Hepatic stellate cell (primary cell): ENCODE data around the gene APP.

Experiments used
- DNase-seq: peaks from one replicate; pipeline ENCODE4 v3.0.0; 2011; ENCODE audit warnings: low spot score

APP gene

GRCh38 chr21:25863031-25863430, 307.5 kb downstream of the APP start:
- DNase-seq: no peak

DNA sequence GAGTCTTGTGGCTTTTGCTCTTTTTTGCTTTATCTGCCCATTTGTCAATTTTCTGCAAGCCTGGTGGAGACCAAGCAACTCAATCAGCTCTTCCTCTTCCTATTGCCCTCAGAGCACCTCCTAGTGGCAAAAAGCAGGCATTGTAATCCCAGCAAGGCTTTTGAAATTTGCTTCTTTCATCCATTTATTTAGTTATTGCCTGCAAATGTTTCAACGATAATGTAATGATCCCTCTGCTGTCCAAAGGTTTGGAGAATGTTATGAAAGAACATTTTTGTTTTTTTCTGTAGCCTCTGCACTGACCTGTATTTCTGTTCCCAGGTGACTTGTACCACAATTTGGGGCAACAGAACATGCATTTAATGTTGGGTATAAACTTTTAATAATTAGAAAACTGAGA, 308.0 kb downstream of the APP start:
- no peak for DNase-seq

DNA sequence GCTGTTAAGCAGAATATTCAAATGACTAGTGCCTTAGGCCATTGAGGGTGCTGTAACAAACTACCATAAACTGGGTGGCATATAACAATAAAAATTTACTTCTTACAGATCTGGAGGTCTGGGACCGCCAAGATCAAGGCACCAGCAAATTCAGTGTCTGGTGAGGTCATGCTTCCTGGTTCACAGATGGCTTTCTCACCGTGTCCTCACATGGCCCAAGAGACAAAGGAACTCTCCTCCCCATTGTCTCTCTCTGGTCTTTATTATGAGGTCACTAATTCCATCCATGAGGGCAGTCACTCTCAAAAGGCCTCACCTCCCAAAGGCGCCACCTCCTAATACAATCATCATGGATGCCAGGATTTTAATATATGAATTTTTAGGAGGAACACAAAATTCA, 308.5 kb downstream of the APP start:
- no peak for DNase-seq

DNA sequence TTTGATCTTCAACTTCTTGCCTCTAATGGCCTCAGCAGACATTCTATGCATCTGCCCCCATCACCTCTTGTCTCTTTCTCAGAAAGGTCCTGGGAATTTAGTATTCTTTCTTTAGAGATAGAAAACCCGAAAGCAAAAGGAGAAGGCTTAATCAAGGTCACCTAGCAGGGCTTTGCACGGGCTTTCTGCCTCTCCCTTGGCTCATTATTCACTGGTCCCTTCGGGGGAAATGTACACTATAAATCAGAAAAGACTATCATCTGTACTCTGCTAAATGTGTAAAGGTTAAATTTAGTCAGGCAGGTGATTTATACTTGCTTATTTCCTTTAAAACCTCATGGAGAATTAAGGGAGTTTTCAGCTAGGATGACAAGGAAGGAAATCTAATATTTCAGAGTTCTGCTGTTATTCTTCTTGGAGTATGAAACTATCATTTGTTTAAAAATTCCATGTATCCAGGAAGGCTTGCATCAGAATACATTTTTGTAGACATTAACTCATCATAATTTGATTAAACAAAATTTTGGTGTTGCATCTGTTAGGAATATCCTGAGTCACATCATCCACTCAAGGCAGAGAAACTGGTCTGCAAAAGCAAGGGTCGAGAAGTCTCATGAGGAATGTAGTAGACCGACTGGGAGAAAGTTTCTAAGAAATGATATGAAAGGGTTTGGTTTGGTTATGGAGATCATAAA, 311.2 kb downstream of the APP start:
- no peak for DNase-seq

GRCh38 chr21:25858325-25858724, 312.2 kb downstream of the APP start:
- no peak for DNase-seq

DNA sequence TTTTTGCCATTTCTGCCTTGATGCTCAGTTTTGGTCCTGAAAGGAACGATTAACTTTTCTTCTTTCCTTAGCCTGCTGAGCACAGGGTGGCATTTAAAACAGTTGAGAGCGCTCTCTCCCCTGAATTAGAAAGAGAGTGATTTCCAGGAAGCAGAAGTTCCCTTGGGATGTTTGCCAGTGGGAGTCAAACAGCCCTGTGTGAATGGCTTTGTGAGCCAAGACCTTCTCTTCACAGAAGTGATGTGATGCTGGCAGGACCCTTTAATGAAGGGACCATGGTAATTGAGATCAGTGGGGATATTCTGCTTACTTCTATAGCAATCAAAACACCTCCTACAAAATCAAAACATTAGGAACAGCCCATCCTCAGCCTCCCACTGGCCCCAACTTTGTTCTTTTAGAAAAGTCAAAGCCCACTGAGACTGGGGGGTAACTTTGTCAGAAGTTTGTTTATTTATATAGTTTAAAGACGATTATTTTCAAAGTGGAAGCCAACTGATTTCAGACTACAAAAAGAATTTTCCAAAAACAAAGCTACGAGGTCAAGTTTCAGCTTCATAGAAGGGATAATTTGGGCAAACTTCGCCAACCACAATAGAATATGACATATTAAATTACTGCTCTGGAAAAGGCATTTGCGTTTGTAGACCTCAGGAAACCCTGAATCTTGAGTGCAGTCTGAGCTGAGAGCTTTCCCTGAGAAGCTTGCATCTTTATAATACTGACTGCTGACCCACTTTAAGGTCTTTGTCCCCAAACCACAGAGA, 313.1 kb downstream of the APP start:
- no peak for DNase-seq

DNA sequence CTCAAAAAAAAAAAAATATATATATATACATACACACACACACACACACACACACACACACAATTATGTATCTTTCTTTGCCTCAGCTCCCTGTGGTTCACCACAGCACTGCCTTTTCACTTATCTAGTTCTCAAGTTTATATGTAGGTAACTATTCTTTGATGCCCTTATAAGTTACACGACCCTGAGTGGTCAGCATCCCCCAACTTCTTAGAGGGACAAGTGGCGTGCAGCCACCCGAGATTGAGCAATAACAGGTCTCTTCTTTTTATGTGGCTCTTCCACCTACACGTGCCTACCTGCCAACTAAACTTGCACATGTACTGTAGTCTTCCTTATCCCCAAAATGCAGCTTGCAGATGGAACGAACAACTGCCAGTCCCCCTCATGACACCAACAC, 315.0 kb downstream of the APP start:
- DNase-seq: no peak

DNA sequence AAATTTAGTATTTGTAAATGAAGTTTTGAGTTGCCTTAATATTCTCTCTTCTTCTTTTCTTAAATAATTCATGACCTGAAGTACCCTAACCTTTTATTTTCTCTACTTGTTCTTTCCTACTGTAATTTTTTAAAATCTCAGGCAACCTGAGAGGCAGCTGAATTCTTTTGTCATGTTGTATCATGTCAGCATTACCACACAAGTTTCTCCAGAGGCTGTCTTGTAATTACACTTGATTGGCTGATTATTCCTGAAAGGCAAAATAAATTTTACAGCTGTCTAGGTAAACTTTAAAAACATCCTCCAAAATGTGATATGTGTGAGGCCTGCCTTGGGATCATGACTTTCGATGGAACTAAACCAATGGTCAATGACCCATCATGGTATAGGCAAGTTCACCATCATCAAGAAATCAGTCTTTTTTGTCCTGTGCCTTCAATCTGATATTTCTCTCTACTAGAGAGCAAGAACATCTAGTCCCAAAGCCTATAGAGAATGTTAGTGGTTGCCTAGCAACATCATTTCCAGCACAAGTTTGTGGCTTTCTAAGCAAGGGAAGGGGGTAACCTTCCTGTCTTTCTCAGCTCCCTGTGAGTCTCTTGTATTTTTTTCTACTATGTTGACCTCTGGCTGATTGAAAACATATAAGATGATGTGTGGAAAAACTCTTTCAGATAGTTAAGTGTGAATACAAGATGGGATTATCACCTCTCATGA, 320.3 kb downstream of the APP start:
- DNase-seq: no peak

DNA sequence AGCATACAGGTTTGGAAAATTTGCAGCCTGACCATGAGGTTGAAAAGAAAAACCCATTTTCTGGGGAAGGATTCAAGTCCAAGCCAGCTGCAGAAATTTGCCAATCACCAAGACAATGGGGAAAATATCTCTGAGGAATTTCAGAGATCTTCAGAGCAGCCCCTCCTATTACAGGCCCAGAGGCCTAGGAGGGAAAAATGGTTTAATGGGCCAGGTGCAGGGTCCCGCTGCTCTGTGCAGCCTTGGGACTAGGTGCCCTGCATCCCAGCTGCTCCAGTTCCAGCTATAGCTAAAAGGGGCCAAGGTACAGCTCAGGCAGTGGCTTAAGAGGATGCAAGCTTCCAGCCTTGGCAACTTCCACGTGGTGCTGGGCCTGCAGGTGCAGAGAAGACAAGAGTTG, 322.3 kb downstream of the APP start:
- no peak for DNase-seq

DNA sequence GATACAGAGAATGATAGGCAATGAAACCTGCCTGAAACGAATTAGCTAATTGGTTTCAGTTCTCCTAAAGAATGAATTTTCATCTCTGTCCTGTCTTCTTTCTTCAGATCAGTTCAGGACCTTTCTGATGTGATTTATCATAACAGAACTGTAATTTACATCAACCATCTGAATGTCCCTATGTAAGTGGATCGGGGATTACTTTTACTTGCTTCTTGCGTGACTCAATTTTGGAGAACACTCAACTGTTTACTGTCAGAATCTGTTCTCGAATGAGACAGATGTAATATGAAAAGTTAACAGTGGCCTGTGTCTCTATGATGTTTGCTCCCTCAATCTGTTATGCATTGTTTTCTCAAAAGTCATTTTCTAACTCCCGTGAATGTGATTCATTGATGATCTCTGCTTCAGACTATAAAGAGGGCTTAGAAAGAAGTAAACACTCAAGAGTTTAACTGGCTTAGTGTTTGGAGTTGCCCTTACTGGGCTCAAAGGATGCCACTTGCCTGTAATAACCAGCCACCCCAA, 324.8 kb downstream of the APP start:
- DNase-seq: no peak

DNA sequence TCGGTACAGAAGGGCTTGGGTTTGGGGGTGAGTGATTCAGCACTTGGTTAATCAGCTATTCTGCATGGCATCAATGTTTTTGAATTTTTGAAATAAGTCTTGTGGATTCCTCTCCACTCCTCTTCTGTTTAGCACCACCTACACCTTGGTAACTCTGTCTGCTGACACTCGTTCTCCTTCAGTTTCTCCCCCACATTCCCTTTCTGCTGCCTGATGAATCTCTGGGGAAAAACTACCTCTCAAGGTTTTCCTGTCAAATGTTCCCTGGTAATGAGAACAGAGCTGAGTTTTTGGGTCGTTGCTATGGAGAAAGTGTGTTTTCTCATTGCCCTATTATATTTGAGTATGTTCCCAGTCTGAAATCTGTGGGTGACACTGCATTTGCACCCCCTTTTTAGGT, 327.6 kb downstream of the APP start:
- DNase-seq: no peak

DNA sequence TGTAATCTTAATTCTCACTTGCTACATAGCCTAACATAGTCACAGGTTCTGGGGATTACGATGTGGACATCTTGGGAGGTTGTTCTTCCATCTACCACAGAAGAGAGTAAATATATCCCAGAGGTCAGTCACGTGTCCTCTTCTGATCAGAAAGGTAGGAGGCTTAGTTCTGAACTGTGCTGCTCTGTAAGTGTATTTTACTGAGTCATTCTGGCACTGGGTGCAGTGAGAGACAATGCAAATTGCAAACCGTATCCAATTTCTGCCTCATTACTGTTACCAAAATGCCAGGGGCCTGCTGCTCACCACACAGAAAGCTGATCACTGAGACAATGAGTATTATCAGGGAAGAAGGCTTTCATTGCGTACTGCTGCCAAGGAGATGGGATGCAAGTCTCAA, 331.8 kb downstream of the APP start:
- DNase-seq: no peak

GRCh38 chr21:25837533-25838265, 332.9 kb downstream of the APP start:
- DNase-seq: no peak

DNA sequence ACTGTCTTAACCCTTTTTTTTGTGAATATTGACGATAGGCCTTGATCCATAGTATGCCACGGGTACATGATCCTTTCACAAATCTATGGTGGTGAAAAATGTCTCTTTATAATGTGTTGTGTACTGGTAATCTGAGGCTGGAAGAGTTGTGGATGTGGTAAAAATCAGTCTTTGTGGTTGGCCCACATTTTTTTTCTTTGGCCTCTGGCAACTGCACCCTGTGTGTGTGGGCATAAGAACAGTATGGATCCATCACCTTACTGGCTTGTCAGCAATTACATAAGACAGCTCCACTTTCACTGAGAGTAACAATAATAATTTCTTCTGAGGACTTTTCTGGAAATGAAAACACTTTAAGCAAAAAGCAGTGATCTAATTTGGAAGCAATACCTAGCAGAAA, 334.2 kb downstream of the APP start:
- DNase-seq: no peak

DNA sequence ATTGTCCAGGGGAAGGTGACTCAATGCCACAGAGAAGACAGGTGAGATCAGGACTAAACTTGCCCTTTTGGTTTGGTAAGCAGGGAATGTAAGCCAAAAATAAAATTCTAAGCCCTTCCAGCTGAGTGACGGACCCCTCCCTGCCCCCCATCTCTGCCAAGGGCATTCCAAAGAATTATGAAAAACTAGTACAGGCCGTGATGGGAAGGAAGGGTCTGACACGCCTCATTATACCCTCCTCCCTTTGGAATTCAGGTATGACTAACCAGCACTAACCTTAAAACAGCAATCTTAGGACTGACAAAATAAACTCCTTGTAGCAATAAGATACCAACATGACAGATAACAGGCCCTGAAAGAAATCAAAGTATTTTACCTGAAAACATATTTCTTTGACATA, 336.2 kb downstream of the APP start:
- no peak for DNase-seq

DNA sequence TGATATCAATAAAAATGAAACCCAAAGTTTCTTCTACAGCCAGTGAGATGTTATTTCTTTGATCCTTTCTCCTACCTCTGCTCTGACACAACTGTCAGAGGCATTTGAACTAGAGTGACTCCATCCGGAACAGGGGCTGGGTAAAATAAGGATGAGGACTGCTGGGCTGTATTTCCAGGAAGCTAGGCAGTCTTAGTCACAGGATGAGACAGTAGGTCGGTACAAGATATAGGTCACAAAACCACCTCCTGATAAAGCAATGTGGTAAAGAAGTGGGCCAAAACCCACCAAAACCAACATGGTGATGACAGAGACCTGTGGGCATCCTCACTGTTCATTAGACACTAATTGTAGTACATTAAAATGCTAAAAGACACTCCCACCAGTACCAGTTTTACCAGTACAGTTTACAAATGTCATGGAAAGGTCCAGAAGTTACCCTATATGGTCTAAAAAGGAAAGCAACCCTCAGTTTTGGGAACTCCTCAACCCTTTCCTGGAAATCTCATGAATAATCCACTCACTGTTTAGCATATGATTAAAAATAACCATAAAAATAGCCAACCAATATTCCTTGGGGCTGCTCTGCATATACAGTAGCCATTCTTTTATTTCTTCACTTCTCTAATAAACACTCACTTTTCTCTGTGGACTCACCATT, 339.1 kb downstream of the APP start:
- no peak for DNase-seq
